WI38 (cell line): ENCODE results near the gene PKHD1.

ENCODE experiments used
- H3K4me3 ChIP-seq: 2 replicates; pipeline ENCODE4 v1.5.1; 2011; ENCODE audit warnings: low read depth, mild to moderate bottlenecking, control low read depth, low read length
- CTCF ChIP-seq: IDR thresholded peaks from 2 replicates; pipeline ENCODE4 v1.5.1; 2012; ENCODE audit warnings: low read depth, mild to moderate bottlenecking, control low read depth, low read length

The PKHD1 gene

GRCh38 chr6:51717477-51717876 lies 369.9 kb downstream of the PKHD1 start:
- no peak for TF ChIP-seq CTCF
- H3K4me3 ChIP-seq, result no peak overlapping the region

GRCh38 chr6:51711876-51712275 lies 375.5 kb downstream of the PKHD1 start:
- TF ChIP-seq CTCF, result no peak
- H3K4me3 ChIP-seq, result no peak overlapping the region

GRCh38 chr6:51706086-51706485 lies 381.3 kb downstream of the PKHD1 start:
- no peak for TF ChIP-seq CTCF
- no peak overlapping the region for H3K4me3 ChIP-seq

GRCh38 chr6:51704932-51705540 lies 382.4 kb downstream of the PKHD1 start:
- no peak overlapping the region for H3K4me3 ChIP-seq
- TF ChIP-seq CTCF, result no peak

- no peak for TF ChIP-seq CTCF
- no peak overlapping the region for H3K4me3 ChIP-seq
Observed at GRCh38 chr6:51702851-51703250, 384.6 kb downstream of the PKHD1 start.

- TF ChIP-seq CTCF, result no peak
- H3K4me3 ChIP-seq, result no peak overlapping the region
Observed at GRCh38 chr6:51684603-51685002, 402.8 kb downstream of the PKHD1 start.

- no peak for TF ChIP-seq CTCF
Observed at GRCh38 chr6:51684038-51684437, 403.4 kb downstream of the PKHD1 start.

More at GRCh38 chr6:51684038-51684437, 403.4 kb downstream of the PKHD1 start:
- H3K4me3 ChIP-seq, result no peak overlapping the region
